Esophagus mucosa (tissue), 1 donor: ENCODE measurements around the gene PTCD1. TPM values are rescaled to one million over a fixed set of nuclear protein-coding genes. Genes with fewer than 3 reads are reported as not detected.
"Not testable (repeated sequence)": the region's sequence is repeated elsewhere in the genome, so short reads cannot be mapped to it uniquely, and the experiment has no call there.

ENCODE experiments used
- ATAC-seq: fragments of 200-7000 bp; cut with Tn5 transposase; one replicate; pipeline ENCODE4 v1.9.1; 2020
- total RNA-seq: library from RNA; stranded (reverse); gene quantifications from one replicate; pipeline ENCODE4 v1.2.4, GENCODE V29; 2023
- donor health status: DM: yes; HTN: yes; CAD: no.

PTCD1 gene
- total RNA-seq, 1 donor from 2014 or later, result 4.0 TPM

- ATAC-seq, result peak; percentile 53
Observed at GRCh38 chr7:99451936-99452335, 13.3 kb upstream of the PTCD1 start.

DNA sequence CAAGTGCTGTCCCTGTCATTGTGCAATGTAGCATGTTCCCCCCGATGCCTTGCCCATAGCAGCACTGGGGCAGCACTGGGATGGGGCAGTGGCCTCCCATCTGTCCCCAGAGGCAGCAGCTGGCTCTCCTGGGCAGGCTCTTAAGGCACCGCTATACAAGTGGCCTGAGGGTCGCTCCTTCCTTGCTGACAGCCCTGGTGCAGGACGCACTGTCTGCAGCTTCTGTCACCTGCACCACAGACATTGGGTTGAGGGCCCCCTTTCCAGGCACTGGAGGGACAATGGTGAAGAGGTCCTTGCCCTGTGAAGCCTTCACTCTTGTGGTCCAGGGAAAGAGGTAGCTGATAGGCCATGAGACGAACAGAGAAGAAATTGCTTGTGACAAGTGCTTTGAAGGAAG, 10.7 kb upstream of the PTCD1 start:
- ATAC-seq, result no peak

DNA sequence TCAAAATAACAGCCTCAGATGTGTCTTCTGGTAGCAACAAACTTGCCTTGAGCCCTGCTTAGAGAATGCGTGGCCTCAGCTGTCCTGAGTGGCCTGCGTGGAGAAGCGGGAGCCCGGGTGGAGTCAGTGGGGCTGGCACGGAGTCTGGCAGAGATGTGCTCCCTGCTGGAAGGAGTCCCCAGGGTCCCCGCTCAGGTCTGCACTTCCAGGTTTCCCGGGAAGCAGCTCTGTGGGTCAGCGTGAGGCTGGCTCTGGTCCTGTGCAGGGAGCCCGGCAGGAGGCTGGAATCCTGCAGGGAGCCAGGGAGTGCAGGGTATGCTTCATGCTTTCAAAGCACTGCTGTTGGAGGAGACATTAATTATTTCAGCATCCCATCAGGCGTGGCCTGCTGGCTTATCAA, 10.3 kb upstream of the PTCD1 start:
- no peak for ATAC-seq

DNA sequence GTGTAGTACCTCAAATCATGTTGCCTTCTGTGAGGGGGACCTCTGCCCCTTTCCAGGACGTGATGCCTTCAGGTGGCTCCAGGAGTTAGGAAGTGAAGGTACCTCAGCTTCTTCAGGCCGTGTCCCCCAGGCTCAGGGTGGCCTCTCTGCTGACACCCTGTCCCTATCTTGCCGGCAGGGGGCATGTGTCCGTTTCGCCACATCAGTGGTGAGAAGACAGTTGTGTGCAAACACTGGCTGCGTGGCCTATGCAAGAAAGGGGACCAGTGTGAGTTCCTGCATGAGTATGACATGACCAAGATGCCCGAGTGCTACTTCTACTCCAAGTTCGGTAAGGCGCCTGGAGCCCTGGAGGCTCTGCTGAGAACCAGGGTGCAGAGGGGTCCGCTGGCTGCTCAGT, 9.3 kb upstream of the PTCD1 start:
- no peak for ATAC-seq

DNA sequence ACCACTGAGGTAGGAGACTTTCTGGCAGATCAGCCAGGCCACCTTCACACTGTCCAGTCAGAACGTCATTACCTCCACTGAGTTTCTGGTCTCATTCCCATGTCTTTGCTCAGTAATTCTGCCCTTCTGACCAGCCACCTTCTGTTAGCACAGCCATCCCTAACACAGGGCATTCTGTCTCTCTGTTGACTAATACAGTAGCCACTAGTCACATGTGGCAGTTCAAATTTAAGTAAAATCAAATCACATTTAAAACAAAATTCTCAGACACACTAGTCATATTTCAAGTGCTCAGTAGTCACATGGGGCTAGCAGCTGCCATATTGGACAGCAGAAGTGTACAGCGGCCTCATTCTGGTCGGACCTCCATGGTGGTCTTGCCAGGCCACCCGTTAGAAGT, 7.5 kb upstream of the PTCD1 start:
- ATAC-seq, result no peak

DNA sequence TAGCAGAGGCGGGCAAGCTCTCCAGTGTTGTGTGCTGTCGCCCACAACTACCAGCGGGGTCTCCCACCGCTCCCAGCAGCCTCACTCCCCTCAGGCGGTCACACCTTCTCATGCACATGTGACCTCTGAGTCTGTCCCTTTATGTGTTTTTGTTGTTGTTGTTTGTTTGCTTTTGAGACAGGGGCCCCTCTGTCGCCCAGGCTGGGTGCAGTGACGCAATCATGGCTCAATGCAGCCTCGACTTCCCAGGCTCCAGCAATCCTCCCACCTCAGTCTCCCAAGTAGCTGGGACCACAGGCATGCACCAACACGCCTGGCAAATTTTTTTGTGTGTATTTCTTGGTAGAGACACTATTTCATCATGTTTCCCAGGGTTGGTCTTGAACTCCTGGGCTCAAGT, 1.6 kb upstream of the PTCD1 start:
- no peak for ATAC-seq

DNA sequence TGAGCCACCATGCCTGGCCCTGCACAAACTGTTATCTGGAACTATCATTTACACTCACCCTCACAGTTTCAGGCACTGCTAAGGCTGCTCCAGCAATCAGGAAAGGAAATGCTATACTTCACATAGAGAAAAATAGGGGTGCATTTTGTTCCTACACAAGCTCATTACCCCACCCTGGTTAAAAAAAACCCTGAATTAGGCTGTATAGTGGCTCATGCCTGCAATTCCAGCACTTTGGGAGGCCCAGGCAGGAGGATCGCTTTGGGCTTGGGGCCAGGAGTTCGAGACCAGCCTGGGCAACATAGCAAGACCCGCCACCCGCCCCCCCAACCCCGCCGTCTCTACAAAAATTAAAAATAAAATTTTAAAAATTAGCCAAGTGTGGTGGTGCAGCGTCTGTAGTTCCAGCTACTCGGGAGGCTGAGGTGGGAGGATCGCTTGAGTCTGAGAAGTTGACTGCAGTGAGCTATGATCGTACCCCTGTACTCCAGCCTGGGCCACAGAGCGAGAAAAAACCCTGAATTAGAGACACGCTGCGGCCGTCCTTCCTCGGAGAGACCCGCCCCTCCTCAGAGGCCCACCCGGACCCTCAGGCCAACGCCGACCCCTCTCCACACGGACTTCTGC, 539 bp downstream of the PTCD1 start:
- peak; percentile 12 for ATAC-seq

- ATAC-seq, result no peak
Observed at GRCh38 chr7:99433158-99433557, 5.4 kb downstream of the PTCD1 start.

DNA sequence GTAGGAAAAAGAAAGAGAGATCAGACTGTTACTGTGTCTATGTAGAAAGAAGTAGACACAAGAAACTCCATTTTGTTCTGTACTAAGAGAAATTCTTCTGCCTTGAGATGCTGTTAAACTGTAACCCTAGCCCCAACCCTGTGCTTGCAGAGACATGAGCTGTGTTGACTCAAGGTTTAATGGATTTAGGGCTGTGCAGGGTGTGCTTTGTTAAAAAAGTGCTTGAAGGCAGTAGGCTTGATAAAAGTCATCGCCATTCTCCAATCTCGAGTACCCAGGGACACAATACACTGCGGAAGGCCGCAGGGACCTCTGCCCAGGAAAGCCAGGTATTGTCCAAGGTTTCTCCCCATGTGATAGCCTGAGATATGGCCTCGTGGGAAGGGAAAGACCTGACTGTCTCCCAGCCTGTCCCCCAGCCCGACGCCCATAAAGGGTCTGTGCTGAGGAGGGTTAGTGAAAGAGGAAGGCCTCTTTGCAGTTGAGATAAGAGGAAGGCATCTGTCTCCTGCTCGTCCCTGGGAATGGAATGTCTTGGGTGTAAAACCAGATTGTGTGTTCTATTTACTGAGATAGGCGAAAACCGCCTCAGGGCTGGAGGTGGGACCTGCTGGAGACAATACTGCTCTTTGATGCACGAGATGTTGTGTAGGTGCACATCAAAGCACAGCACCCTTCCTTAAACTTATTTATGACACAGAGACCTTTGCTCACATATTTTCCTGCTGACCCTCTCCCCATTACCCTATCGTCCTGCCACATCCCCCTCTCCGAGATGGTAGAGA, 6.7 kb downstream of the PTCD1 start:
- not testable (repeated sequence) for ATAC-seq

DNA sequence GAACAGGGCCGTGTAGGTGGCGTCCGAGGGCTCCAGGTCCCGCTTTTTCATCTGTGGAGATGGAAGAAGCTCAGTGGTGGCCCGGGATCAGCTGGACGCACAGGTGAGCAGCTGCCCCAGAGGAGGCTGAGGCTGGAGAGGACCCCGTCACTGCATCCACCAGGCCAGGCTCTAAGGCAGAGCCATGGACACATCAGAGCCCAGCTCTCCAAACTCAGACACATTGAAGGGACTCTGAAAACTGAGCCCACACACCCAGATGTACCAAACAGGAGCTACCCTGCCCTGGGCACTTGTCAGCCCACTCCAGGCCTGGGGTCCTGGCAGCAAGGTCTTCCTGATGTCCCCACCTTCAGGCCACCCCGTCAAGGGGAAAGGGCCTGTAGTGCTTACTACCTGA, 8.8 kb downstream of the PTCD1 start:
- ATAC-seq, result peak; percentile 8

- peak; percentile 2 for ATAC-seq
Observed at GRCh38 chr7:99428972-99429566, 9.5 kb downstream of the PTCD1 start.

DNA sequence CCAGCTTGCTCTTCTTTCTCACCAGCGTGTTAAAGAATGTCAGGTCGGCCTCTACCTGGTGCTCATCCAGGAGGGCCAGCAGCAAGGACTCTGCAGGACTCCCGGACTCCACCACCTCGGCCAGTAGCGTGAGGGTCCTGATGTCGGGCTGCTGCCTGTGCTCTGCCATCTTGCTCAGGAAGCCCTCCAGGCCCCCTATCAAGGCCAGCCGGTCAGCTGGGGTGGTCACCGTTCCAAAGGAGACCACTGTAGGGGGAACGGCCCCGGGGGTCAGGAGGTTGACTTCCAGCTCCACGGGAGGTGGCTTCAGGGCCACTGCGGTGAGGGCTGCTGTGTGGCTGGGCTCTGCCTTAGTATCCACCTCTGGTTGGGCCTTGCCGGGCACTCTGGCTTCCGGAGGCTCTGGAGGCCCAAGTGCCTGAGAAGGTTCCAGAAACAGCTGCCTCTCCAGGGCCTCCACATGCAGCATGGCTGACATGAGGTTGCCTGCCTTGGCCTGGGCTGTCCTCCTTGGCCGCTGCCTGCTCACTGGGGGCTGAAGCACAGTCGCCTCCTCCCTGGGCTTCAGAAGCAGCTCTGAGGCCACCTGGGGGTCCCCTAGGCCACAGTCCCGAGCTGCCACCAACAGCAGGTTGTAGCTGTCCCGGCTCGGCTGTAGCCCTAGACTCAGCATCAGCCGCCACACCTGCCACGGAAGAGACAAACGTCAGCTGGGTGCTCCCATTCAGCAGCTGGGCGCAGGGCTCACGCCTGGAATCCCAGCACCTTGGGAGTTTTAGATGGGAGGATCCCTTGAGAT, 13.5 kb downstream of the PTCD1 start:
- ATAC-seq, result no peak

GRCh38 chr7:99422625-99423024, 16.0 kb downstream of the PTCD1 start:
- ATAC-seq, result no peak

DNA sequence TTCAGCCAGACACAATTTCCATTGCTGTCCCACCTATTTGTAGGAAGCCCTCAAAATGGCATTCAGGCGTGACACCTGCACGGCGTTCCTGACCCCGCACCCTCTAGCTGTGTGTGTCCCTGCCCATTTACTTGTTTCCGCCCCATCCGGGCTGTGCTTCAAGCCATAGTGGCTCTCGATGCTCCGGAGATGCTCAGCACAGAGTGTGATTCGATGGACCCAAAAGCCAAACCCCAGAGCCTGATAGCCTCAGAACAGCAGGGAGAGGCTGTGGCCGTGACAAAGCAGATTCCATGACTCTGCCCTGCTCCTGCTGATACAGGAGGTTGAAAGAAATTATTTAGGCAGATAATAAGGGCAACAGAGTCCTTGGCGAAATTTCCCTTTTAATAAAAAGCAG, 16.4 kb downstream of the PTCD1 start:
- ATAC-seq, result no peak

GRCh38 chr7:99420986-99421385, 17.6 kb downstream of the PTCD1 start:
- no peak for ATAC-seq

DNA sequence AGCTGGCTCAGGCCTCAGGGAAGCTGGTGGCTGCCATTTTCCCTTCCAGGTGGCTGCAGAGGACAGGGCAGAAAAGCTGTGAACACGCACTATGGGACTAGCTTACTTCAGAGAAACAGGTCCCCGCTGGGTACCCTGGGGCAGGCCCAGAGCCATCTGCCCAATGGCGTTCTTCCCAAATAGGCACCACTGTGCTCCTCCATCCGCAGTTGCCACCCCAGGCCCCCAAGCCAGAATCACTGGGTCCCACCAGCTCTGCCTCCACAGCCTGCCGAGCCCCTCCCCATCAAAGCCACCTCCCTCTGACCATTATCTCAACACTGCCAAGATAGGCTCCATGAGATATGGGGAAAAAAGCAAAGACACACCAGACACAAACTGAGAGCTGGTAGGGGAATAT, 18.4 kb downstream of the PTCD1 start:
- no peak for ATAC-seq

GRCh38 chr7:99419323-99420021, 19.1 kb downstream of the PTCD1 start:
- ATAC-seq, result peak; percentile 18

DNA sequence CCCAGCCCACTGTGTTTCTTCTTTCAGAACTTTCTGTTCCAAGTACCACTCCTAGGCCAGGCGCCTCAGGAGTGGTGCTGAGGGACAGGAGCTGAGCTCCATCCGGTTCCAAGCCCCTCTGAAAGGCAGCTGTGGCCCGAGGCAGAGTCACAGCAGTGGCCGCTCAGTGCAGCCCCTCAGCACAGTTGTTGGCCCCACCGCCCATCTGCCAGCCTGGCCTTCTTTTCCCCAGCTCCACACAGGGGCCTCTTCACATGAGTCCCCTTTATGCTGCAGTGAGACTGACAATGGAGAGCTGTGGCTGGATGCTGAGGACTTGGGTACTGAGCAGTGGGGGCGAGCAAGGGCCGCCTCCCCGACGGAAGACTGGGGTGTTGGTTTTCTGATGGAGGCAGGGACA, 20.3 kb downstream of the PTCD1 start:
- no peak for ATAC-seq

DNA sequence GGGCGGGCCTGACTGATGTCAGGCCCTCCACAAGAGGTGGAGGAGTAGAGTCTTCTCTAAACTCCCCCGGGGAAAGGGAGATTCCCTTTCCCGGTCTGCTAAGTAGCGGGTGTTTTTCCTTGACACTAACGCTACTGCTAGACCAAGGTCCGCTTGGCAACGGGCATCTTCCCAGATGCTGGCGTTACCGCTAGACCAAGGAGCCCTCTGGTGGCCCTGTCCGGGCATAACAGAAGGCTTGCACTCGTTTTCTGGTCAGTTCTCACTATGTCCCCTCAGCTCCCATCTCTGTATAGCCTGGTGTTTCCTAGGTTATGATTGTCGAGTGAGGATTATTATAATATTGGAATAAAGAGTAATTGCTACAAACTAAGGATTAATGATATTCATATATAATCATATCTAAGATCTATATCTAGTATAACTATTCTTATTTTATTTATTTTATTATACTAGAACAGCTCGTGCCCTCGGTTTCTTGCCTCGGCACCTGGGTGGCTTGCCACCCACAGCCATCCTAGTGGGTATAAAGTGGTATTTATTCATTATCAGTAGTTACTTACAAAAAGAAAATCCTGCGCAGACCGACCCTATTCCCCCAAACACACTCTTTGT, 23.0 kb downstream of the PTCD1 start:
- not testable (repeated sequence) for ATAC-seq

GRCh38 chr7:99410635-99411034, 28.0 kb downstream of the PTCD1 start:
- no peak for ATAC-seq

DNA sequence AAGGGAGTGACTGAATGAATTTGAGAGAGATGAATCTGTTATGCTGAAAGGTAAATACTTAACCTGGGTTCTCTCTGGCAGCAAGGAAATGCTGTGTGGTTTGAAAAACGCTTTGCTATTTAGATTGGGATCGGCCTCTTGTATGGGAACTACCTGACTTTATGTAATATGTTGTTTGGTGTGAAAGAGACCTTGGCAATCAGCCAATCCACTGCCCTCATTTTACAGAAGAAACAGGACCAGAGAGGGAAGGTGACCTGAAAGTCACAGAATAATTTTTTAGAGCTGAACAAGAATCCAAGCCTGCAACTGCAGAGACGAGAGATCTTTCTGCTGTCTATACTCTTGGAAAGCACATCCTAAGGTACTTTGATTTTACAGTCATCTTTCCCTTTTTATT, 28.8 kb downstream of the PTCD1 start:
- no peak for ATAC-seq

GRCh38 chr7:99409192-99409572, 29.4 kb downstream of the PTCD1 start:
- ATAC-seq, result no peak
